Upper lobe of right lung (tissue), 1 donor: ENCODE data around the gene DOK1. TPM values are rescaled to one million over a fixed set of nuclear protein-coding genes. Genes with fewer than 3 reads are reported as not detected.
A peak's percentile ranks its signal among the peaks of the same experiment; 100 is the strongest.

Experiments
- ATAC-seq: fragments of 200-7000 bp; cut with Tn5 transposase; one replicate; pipeline ENCODE4 v1.9.1; 2020; ENCODE audit warnings: mild to moderate bottlenecking, moderate library complexity
- DNase-seq: peaks from one replicate; pipeline ENCODE4 v3.0.0-alpha.2; 2020
- H3K27ac ChIP-seq: fragments of 200-600 bp; one replicate; pipeline ENCODE4 v1.8.0; 2022
- H3K27me3 ChIP-seq: fragments of 200-600 bp; one replicate; pipeline ENCODE4 v1.8.0; 2022; ENCODE audit warnings: mild to moderate bottlenecking
- H3K36me3 ChIP-seq: fragments of 200-600 bp; one replicate; pipeline ENCODE4 v1.8.0; 2022
- H3K4me1 ChIP-seq: fragments of 200-600 bp; one replicate; pipeline ENCODE4 v1.8.0; 2022
- H3K4me3 ChIP-seq: fragments of 200-600 bp; one replicate; pipeline ENCODE4 v1.8.0; 2022; ENCODE audit warnings: mild to moderate bottlenecking
- H3K9me3 ChIP-seq: fragments of 200-600 bp; one replicate; pipeline ENCODE4 v1.8.0; 2022
- CTCF ChIP-seq: fragments of 200-600 bp; IDR thresholded peaks from one replicate; pipeline ENCODE4 v1.8.0; 2022; ENCODE audit warnings: antibody characterized with exemption
- intact Hi-C: fragments of 100-400 bp; cut with DNase I; formaldehyde crosslinking; loops from one replicate; pipeline ENCODE4 v1.11.0; 2022
- total RNA-seq: library from RNA; stranded (reverse); fragmentation: NEBNext Ultra II Directional; extraction: Animal tissue kit (Norgen Biotek cat#: 25700); gene quantifications from one replicate; pipeline ENCODE4 v1.2.1, GENCODE V29; 2021
- donor health status: DM: no; HTN: yes; CAD: no; lungs with severe emphysema.

Gene DOK1
- total RNA-seq, 1 donor from 2014 or later: 35.7 TPM

DNA sequence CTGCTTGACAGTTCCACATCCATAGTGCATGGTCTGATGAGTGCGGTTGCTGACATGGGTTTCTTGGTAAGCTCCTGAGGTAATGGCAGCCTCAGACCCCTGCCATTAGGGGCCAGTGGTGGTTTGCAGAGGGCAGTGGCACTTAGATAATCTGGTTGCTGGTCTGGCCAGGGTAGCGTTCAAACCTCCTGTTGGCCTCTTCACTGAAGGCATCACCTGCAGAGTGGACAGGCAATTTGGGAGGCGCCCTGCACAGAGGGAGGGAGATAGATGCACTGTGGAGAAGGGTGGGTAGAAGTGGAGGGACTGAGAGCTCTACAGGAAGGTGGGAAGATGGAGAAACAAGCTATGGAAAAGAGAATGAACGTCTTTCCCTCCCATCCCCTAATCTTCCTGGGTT, 21.1 kb upstream of the DOK1 start:
- Histone ChIP-seq H3K27me3 (no peaks in the 10 kb centered on the region), H3K27ac (no peak overlapping the region), H3K4me3 (no peak overlapping the region), H3K36me3 (peaks cover 19% of the 10 kb centered on the region), H3K4me1 (peaks cover 20% of the 10 kb centered on the region), H3K9me3 (no peaks in the 10 kb centered on the region)
- intact Hi-C loops: no loop called here
- peak; percentile 28 for DNase-seq
- no peak for TF ChIP-seq CTCF
- ATAC-seq: no peak

GRCh38 chr2:74534411-74534810, 20.1 kb upstream of the DOK1 start:
- no peak for TF ChIP-seq CTCF
- DNase-seq (peak; percentile 46), ATAC-seq (no peak)
- Histone ChIP-seq H3K4me3 (no peak overlapping the region), H3K36me3 (peaks cover 19% of the 10 kb centered on the region), H3K27ac (no peak overlapping the region), H3K4me1 (peaks cover 15% of the 10 kb centered on the region), H3K9me3 (no peaks in the 10 kb centered on the region), H3K27me3 (no peaks in the 10 kb centered on the region)
- intact Hi-C loops: no loop called here

DNA sequence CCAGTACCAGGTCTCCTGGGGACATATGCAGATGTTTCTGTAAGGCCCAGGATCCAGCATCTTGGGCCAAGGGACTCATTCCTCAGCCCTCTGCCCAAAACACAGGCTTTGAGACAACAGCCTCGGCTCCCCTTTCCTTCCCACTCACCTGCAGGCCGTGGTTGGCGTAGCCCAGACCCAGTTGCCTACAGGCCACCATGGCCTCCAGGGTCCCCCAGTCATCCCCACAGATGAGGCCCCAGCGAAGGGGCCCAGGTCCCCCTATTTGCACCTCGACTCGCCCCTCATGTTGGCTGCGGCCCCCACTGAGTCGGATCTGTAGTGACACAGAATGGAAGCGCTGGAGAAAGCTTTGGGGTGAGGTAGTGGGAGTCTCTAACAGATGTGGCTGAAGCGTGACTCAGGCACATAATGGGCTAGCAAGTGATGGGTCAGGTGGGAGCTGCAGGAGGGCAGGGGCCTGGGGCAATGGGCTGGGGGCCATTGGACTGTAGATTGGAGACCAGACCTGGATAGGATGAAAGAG, 19.0 kb upstream of the DOK1 start:
- Histone ChIP-seq H3K4me3 (no peak overlapping the region), H3K4me1 (peaks cover 14% of the 10 kb centered on the region), H3K36me3 (peaks cover 19% of the 10 kb centered on the region), H3K27ac (no peak overlapping the region), H3K27me3 (no peaks in the 10 kb centered on the region), H3K9me3 (no peaks in the 10 kb centered on the region)
- intact Hi-C loops: no loop called here
- no peak for TF ChIP-seq CTCF
- DNase-seq: peak; percentile 51
- no peak for ATAC-seq

- H3K4me3 ChIP-seq: no peak overlapping the region
- ATAC-seq (no peak), DNase-seq (peak; percentile 48)
- peaks cover 19% of the 10 kb centered on the region for H3K36me3 ChIP-seq
- intact Hi-C loops: no loop called here
- no peaks in the 10 kb centered on the region for H3K9me3 ChIP-seq
- no peak overlapping the region for H3K27ac ChIP-seq
- no peaks in the 10 kb centered on the region for H3K27me3 ChIP-seq
- TF ChIP-seq CTCF: no peak
- H3K4me1 ChIP-seq: peaks cover 6% of the 10 kb centered on the region
Observed at GRCh38 chr2:74536166-74536950, 18.2 kb upstream of the DOK1 start.

DNA sequence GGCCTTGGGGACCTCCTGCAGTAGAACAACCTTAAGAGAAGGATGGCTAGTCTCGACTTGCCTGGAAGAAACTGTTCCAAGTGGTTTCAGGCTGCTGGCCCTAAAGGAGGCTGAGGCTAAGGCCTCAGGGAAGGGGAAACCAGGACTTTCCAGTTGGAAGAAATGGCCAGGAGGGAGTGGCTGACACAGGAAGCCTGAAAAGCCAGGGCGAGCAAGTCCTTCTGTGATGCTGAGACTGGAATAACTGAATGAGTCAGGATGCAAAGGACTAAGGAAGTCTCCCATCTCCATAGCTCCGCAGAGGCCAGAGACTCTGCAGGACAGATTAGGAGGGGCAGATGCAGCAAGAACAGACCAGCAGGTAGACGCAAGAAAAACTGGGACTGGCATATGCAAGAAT, 17.4 kb upstream of the DOK1 start:
- intact Hi-C loops: no loop called here
- peak; percentile 20 for DNase-seq
- H3K4me3 ChIP-seq: no peak overlapping the region
- H3K4me1 ChIP-seq: no peaks in the 10 kb centered on the region
- peaks cover 18% of the 10 kb centered on the region for H3K36me3 ChIP-seq
- no peak for TF ChIP-seq CTCF
- no peaks in the 10 kb centered on the region for H3K27me3 ChIP-seq
- no peak for ATAC-seq
- no peak overlapping the region for H3K27ac ChIP-seq
- H3K9me3 ChIP-seq: no peaks in the 10 kb centered on the region
